HG03521 (cell line): ENCODE measurements around the gene GABPB1.

Experiments used
- ATAC-seq: cut with Tn5 transposase; IDR thresholded peaks from one replicate; pipeline ENCODE4 v1.9.1; 2021; ENCODE audit warnings: mild to moderate bottlenecking, moderate library complexity; ENCODE audit not compliant: unreplicated experiment

Gene GABPB1

GRCh38 chr15:50281427-50281826 is 73.6 kb downstream of the GABPB1 start:
- no peak for ATAC-seq

DNA sequence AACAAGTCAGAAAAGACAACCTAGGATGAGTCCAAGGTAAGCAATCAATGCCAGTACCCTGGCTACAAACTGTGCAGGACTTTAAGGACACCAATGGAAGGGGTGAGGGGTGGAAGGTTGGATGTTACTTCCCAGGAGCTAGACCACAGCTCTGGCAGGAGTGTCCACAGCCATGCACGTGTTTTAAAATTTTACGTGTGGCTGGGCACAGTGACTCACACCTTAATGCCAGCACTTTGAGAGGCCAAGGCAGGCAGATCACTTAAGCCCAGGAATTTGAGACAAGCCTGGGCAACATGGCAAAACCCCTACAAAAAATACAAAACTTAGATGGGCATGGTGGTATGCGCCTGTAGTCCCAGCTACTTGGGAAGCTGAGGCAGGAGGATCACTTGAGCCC is 74.7 kb downstream of the GABPB1 start:
- ATAC-seq = no peak

GRCh38 chr15:50278496-50278895 is 76.5 kb downstream of the GABPB1 start:
- no peak for ATAC-seq

DNA sequence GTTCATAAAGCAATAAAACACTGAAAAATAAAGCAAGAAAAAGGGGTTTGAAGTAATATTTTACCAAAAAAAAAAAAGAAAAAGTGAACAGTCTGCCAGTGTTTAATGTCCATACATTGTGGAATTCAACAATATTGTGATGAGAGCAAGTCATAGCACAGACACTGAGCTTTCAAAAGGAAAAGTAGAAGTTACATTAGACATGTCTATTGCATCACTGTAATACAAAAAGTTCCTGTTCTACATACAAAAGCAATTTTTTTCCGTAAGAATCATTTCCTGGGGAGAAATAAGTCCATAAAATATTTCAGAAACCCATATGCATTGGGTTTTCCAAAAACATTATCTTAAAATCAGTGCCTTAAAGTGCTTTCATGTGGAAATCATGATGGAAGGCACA is 77.6 kb downstream of the GABPB1 start:
- no peak for ATAC-seq

DNA sequence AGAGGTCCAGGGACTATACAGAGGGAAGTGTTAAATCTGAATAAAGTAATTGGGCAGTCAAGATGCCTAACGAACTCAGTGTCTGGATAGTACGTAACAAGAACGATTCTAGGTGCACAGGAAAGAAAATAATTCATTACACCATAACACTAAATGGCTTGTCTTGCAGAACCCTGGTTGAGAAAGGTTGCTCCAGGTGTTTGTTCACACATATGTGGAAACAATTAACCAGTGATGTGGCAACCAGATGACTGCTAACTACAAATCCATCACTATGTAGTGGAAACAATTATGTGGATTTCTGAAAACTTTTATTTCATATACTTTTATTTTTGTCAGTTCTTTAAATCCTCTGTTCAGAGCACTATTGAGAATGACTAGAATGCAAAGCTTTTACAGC is 79.1 kb downstream of the GABPB1 start:
- no peak for ATAC-seq

DNA sequence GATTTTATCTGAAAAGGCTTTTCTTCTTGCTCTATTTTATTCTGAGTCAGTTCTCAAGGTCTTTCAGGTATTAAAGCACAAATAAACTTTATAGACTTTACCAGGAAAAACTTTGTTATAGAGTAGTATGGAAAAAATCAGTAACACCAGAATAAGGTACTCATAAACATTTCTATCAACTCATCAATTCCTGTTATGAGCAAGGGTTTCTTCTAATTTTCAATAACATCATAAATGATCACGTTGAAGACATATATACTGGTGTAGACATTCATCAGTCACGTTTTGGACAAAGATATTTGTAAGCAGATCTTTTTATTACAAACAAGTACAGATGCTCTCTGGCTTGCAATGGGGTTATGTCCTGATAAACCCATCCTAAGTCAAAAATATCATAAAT is 79.9 kb downstream of the GABPB1 start:
- no peak for ATAC-seq

DNA sequence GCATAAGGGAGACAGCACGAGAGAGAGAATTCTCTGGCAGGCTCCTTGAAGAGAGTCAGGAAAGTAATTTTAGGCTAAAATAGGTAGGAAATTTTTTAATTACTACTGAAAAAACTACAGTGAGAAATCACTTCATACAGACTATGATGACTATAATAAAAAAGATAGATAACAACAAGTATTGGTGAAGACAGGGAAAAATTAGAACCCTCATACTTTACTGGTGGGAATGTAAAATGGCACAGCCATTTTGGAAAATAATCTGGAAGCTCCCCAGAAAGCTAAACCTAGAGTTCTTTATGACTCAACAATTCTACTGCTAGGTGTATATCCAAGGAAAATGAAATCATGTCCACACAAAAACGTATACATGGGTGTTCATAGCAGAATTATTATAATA is 87.4 kb downstream of the GABPB1 start:
- no peak for ATAC-seq

DNA sequence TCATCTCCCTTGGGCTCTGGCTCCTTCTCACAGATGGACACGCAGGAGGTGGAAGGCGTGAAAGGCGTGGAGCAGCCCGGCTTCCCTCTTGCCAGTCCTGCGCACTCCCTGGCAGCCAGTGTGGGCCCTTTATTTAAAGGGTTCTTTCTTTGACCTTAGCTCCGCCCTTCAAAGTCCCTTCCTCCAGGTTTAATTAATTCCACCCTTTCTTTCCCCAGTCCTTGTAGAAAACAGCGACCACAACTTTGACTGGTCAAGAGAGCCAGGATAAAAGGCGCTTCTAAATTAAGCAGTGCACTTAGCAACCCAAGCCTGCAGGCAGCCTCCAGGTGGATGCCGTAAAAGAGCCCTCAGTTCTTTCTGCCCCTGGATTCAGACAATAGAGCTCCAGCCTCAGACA is 89.4 kb downstream of the GABPB1 start, which contains the start of gene HDC:
HDC (minus strand) TSS at position 107 of the 400 bp plus-strand sequence; CDS start at position 4, 103 bp downstream.
- no peak for ATAC-seq

DNA sequence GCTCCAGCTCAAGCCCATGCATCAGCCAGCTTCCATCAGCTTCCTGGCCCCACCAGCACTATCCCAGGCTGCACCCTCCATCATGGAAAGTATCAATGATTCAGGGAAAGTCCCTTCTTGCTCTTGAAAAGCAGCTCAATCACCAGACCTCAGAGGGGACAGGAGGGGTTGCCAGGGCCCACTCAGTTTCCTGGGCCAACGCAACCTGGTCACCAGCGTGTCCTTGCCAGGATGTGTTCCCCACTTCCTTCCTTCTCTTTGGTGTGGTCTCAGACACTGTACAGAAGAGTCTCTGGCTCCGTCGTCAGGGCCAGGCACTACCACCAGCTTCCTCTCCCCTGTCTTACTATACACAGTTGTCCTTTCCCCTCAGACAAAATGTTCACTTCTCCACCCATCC is 92.5 kb downstream of the GABPB1 start:
- no peak for ATAC-seq

DNA sequence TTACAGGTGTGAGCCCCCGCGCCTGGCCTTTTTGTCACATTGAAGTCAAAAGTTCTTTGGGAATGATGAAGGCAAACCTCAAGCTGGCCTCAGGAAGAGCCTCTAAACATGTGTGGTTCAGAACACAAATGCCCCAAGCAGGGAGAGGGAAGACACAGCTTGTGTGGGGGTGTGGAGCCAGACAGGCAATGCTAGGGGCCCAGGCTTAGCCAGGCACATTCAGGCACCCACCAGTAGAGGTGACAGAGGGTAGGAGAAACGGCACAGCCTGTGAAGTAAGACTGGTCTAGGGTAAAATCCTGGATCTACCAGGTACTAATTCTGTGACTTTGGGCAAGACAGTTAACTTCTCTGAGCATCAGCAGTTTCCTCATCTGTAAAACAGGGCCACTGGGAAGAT is 93.0 kb downstream of the GABPB1 start:
- no peak for ATAC-seq

DNA sequence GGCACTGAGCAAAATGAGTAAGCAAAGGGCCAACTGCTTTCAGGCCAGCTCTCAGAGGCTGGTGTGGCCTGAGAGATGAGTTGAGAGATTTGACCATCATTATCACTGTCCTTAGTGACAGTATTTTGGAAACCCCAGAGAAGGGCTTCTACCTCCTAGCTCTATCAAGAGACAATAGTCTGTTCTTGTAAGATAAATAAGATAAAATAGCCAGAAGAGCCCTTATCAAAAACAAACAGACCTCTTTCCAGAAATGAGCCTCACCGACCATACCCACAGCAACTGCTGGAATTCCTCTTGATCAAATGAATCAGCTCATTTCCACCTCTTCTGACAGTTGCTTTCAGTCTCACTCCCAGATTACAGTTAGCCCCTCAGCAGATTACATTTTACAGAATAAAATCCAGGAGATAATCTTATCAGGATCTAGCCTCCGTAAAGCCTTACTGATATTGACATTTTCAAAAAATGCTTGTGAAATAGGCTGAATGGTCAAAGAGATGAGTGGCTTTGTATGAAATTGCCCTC is 94.0 kb downstream of the GABPB1 start:
- ATAC-seq = peak; percentile 57

DNA sequence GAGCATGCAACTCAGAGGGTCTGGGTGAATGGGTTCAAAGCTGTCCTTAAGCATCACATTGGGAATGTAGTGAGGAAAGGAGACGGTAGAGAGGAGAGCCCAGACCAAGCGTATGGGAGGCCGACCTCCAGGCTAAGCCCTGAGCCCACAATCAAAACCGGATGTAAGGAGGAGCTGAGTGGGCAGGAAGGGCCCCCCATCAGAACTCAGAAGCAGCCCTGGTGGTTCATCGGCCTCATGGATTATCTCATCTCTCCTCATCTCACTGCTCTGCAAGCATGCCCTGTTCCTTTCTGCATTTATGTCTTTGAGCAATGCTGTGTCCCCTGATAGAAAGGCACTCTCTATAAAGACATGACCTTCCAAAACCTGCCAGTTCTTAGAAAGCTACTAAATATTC is 95.7 kb downstream of the GABPB1 start:
- ATAC-seq = no peak

DNA sequence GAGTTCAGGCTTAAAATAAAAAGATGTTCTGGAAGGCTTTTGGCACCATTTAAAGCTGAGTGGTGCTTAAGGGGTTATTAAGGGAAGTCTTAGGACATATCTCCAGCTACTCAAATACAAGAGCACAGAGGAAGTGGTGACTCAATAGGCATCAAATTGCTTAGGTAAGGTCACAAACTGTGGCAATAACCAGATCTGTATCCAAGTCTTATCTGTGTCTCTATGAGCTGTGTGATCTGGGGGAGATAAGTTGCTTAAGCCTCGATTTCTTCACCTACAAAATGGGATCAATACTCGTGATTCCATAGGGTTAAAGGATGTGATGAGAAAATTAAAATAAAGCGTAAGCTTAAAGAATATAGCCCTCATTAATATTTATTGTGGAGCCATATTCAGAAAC is 97.1 kb downstream of the GABPB1 start:
- no peak for ATAC-seq

- ATAC-seq = no peak
Measured at GRCh38 chr15:50257332-50257731, 97.7 kb downstream of the GABPB1 start.

GRCh38 chr15:50256188-50257041 is 98.6 kb downstream of the GABPB1 start:
- no peak for ATAC-seq

DNA sequence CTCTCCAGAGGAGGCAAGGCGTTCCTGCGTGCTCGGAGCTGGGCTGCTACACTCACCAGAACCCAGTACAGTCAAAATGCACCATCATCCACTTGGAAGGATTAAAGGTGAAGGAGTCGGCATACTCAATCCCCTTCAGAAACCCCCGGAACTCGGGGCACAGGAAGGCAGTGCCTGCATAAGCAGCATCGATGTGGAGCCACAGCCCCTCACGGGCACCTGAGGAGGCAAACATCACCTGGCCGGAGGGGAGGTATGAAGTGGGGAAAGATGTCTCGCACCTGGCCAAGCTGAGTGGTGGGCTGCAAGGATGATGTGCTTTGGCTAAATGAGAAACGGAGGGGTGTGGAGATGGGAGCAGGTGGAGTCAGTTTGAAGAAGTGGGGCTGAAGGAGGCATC is 102.4 kb downstream of the GABPB1 start:
- ATAC-seq = no peak

- no peak for ATAC-seq
Measured at GRCh38 chr15:50251638-50252182, 103.3 kb downstream of the GABPB1 start.

GRCh38 chr15:50250760-50251394 is 104.1 kb downstream of the GABPB1 start:
- no peak for ATAC-seq

- ATAC-seq = no peak
Measured at GRCh38 chr15:50249704-50250103, 105.3 kb downstream of the GABPB1 start.

GRCh38 chr15:50248994-50249582 is 105.9 kb downstream of the GABPB1 start:
- no peak for ATAC-seq
